GM21367 (cell line): ENCODE measurements around the gene SPATA31A7.
"Not testable (repeated sequence)": the region's sequence is repeated elsewhere in the genome, so short reads cannot be mapped to it uniquely, and the experiment has no call there.

Experiments used
- ATAC-seq: cut with Tn5 transposase; IDR thresholded peaks from one replicate; pipeline ENCODE4 v1.9.1; 2021; ENCODE audit not compliant: unreplicated experiment

Gene SPATA31A7

GRCh38 chr9:61189736-61190135 is at the start of gene SPATA31A7:
Gene SPATA31A7, plus strand, starts transcription at chr9:61190036. Its CDS starts 29 bp downstream, at chr9:61190065.
- not testable (repeated sequence) for ATAC-seq

- ATAC-seq: not testable (repeated sequence)
These were observed 36.6 kb downstream of the SPATA31A7 start for GRCh38 chr9:61226438-61226837.
